Measurements from ENCODE around the gene GRIN1.

DNA sequence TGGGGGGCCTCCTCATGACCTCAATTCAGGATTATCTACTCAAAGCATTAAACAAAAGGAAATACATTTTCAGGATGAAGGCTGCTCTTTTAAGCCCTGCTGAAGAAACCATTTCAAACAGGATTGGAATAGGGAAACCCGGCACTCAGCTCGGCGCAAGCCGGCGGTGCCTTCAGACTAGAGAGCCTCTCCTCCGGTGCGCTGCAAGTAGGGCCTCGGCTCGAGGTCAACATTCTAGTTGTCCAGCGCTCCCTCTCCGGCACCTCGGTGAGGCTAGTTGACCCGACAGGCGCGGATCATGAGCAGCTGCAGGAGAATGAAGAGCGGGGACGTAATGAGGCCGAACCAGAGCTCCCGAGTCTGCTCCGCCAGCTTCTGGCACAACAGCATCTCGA, 65.8 kb downstream of the GRIN1 start:
- TF ChIP-seq CREB1 (IDR thresholded peaks at IDR 0.05; ENCODE audit: low read depth): no peak
- TF ChIP-seq, protein P1, sequence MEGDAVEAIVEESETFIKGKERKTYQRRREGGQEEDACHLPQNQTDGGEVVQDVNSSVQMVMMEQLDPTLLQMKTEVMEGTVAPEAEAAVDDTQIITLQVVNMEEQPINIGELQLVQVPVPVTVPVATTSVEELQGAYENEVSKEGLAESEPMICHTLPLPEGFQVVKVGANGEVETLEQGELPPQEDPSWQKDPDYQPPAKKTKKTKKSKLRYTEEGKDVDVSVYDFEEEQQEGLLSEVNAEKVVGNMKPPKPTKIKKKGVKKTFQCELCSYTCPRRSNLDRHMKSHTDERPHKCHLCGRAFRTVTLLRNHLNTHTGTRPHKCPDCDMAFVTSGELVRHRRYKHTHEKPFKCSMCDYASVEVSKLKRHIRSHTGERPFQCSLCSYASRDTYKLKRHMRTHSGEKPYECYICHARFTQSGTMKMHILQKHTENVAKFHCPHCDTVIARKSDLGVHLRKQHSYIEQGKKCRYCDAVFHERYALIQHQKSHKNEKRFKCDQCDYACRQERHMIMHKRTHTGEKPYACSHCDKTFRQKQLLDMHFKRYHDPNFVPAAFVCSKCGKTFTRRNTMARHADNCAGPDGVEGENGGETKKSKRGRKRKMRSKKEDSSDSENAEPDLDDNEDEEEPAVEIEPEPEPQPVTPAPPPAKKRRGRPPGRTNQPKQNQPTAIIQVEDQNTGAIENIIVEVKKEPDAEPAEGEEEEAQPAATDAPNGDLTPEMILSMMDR (IDR thresholded peaks at IDR 0.05 in 2 of 3, conservative IDR thresholded peaks at IDR 0.05 in 1 of 3; ENCODE audit: control insufficient read depth in 2 of 3, extremely low read depth in 1 of 3, insufficient read depth in 1 of 3, low read depth in 3 of 3, low read length in 3 of 3): no peak
- TF ChIP-seq POLR2A (IDR thresholded peaks at IDR 0.05; ENCODE audit: low read depth, low read length): no peak
- TF ChIP-seq POLR2AphosphoS5 (IDR thresholded peaks at IDR 0.05; ENCODE audit: low read length): no peak
- no peak for TF ChIP-seq NFYB (IDR thresholded peaks at IDR 0.05; ENCODE audit: insufficient read depth, low read depth, low read length)
- no peak for TF ChIP-seq MYC (IDR thresholded peaks at IDR 0.05; ENCODE audit: insufficient read depth, insufficient read length, insufficient replicate concordance, low read length, severe bottlenecking)
- TF ChIP-seq SIN3A (IDR thresholded peaks at IDR 0.05; ENCODE audit: low read depth, low read length): no peak
- no peak for TF ChIP-seq EZH2 (IDR thresholded peaks at IDR 0.05; ENCODE audit: borderline replicate concordance, control insufficient read depth, low read depth, low read length)
- no peak for TF ChIP-seq ZBTB33 (IDR thresholded peaks at IDR 0.05)
- TF ChIP-seq JUNB (IDR thresholded peaks at IDR 0.05): no peak
- no peak for TF ChIP-seq EP300 (IDR thresholded peaks at IDR 0.05; ENCODE audit: borderline replicate concordance in 1 of 2, control insufficient read depth in 1 of 2, low read depth in 2 of 2, low read length in 2 of 2)
